Coronary artery (tissue), 2 donors: ENCODE results near the gene TAS2R41.

Experiments used
- DNase-seq: peaks from one replicate; pipeline ENCODE4 v3.0.0-alpha.2; 2017; ENCODE audit warnings: low spot score
- H3K27ac ChIP-seq, 2 donors: fragments of 200-600 bp; sonication (generic); one replicate each; pipeline ENCODE4 v1.5.1; 2016 to 2019
- H3K4me3 ChIP-seq: fragments of 200-600 bp; sonication (generic); 2 replicates; pipeline ENCODE4 v1.5.1; 2016; ENCODE audit warnings: mild to moderate bottlenecking, moderate library complexity
- TF ChIP-seq, protein P1 (sequence below): fragments of 200-600 bp; sonication (generic); IDR thresholded peaks from one replicate; pipeline ENCODE4 v1.5.1; 2019; ENCODE audit warnings: antibody characterized with exemption

TAS2R41 gene

GRCh38 chr7:143455942-143456341 lies 21.7 kb upstream of the TAS2R41 start:
- TF ChIP-seq, protein P1, sequence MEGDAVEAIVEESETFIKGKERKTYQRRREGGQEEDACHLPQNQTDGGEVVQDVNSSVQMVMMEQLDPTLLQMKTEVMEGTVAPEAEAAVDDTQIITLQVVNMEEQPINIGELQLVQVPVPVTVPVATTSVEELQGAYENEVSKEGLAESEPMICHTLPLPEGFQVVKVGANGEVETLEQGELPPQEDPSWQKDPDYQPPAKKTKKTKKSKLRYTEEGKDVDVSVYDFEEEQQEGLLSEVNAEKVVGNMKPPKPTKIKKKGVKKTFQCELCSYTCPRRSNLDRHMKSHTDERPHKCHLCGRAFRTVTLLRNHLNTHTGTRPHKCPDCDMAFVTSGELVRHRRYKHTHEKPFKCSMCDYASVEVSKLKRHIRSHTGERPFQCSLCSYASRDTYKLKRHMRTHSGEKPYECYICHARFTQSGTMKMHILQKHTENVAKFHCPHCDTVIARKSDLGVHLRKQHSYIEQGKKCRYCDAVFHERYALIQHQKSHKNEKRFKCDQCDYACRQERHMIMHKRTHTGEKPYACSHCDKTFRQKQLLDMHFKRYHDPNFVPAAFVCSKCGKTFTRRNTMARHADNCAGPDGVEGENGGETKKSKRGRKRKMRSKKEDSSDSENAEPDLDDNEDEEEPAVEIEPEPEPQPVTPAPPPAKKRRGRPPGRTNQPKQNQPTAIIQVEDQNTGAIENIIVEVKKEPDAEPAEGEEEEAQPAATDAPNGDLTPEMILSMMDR = no peak
- Histone ChIP-seq H3K4me3 (no peak overlapping the region), H3K27ac (no peak overlapping the region)
- DNase-seq = no peak

DNA sequence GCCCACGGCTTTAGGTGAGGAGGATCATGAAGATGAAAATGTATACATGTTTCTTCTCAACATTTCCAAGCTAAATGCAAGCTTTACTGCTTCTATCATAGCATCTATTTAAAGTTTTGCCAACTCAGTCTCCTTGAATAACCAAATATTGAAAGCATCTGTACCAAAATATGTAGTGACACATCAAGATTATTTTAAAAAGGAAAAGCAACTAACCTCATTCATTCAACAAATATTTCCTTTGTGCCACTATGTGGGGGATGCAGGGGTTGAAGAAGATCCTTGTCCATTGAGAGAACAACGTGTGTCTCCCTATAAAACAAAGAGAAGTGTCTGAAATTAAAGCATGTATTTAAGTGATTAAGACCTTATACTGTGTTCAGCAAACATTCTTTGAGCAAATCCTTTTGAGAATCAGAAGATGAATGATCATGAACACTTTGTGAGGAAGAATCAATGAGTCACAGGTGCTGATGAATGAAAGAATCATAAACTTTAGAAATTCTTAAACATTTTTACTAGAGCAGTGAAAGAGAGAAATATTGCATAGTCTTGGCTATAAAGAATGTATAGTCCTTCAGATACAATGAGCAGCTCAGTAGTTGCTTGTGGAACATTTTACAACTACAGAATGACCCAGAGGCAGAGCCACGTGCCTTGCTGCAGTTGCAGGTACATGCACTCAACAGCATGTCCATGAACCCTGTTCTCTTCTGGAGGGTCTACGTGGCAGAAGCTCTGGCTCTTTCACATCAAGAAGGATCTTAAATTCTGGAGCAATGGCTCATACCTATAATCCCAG lies 20.5 kb upstream of the TAS2R41 start:
- Histone ChIP-seq H3K27ac (no peak overlapping the region), H3K4me3 (no peak overlapping the region)
- no peak for DNase-seq
- TF ChIP-seq, protein P1 = no peak

GRCh38 chr7:143458263-143458662 lies 19.4 kb upstream of the TAS2R41 start:
- TF ChIP-seq, protein P1 = no peak
- Histone ChIP-seq H3K4me3 (no peak overlapping the region), H3K27ac (no peak overlapping the region)
- no peak for DNase-seq

GRCh38 chr7:143458681-143459080 lies 19.0 kb upstream of the TAS2R41 start:
- DNase-seq = no peak
- H3K27ac ChIP-seq = no peak overlapping the region
- TF ChIP-seq, protein P1 = no peak

DNA sequence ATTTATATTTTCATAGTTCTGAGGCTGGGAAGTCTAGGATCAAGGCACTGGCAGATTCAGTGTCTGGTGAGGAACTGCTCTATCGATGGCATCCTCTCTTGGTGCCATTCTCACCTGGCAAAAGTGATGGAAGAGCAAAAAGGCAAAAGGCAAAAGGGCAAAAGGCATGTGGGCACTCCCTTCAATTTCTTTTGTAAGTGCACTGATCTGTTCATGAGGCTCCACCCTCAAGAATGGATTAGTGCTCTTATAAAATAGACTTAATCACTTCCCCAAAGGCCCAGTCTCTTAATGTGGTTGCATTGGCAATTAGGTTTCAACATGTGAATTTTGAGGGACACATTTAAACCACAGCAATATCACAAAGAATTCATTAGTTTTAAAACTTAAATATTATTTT lies 18.3 kb upstream of the TAS2R41 start:
- H3K27ac ChIP-seq = no peak overlapping the region
- H3K4me3 ChIP-seq = no peak overlapping the region
- TF ChIP-seq, protein P1 = no peak
- DNase-seq = no peak

More at GRCh38 chr7:143458681-143459080, 19.0 kb upstream of the TAS2R41 start:
- no peak overlapping the region for H3K4me3 ChIP-seq

GRCh38 chr7:143460271-143460979 lies 17.2 kb upstream of the TAS2R41 start:
- Histone ChIP-seq H3K27ac (no peak overlapping the region), H3K4me3 (no peak overlapping the region)
- TF ChIP-seq, protein P1 = no peak
- DNase-seq = no peak
